GM18867 (cell line): ENCODE results near the gene COASY.

Experiments used
- ATAC-seq: cut with Tn5 transposase; IDR thresholded peaks from one replicate; pipeline ENCODE4 v1.9.1; 2021; ENCODE audit warnings: mild to moderate bottlenecking, moderate library complexity; ENCODE audit not compliant: unreplicated experiment

The COASY gene

DNA sequence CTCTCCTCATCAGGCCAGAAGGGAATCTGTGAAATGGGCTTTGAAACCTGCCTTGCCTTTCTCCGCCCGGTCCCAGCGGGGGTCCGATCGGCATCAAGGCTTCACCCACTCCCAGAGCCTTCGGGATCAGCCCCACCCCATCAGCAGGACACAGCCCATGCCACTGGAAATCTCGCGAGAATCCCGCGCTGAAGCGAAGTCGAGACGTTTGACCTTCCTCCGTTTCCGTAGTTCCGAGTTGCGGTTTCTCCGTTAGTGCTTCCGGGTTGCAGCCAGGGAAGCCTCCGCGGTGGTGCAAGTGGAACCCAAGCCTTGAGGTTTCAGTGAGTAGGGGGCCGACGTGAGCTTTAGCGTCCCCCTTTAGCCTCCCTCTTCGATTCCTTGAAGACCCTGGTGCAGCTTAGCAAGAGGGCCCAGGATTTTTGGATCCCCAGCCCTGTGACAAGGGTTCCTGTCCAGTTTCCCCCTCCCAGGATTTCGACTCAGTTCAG, at the start of gene COASY:
Gene COASY, plus strand, starts transcription at position 252 of the 491 bp plus-strand sequence. CDS start 475 bp downstream, outside the sequence.
- ATAC-seq = peak; percentile 40

- no peak for ATAC-seq
Observed at GRCh38 chr17:42512246-42512645, 49.7 kb upstream of the COASY start.

GRCh38 chr17:42512733-42513251, 49.2 kb upstream of the COASY start:
- no peak for ATAC-seq

- no peak for ATAC-seq
Observed at GRCh38 chr17:42513686-42514085, 48.3 kb upstream of the COASY start.

GRCh38 chr17:42514279-42514678, 47.7 kb upstream of the COASY start:
- ATAC-seq = no peak

GRCh38 chr17:42514867-42515266, 47.1 kb upstream of the COASY start:
- ATAC-seq = no peak

GRCh38 chr17:42517516-42517915, 44.4 kb upstream of the COASY start:
- no peak for ATAC-seq

DNA sequence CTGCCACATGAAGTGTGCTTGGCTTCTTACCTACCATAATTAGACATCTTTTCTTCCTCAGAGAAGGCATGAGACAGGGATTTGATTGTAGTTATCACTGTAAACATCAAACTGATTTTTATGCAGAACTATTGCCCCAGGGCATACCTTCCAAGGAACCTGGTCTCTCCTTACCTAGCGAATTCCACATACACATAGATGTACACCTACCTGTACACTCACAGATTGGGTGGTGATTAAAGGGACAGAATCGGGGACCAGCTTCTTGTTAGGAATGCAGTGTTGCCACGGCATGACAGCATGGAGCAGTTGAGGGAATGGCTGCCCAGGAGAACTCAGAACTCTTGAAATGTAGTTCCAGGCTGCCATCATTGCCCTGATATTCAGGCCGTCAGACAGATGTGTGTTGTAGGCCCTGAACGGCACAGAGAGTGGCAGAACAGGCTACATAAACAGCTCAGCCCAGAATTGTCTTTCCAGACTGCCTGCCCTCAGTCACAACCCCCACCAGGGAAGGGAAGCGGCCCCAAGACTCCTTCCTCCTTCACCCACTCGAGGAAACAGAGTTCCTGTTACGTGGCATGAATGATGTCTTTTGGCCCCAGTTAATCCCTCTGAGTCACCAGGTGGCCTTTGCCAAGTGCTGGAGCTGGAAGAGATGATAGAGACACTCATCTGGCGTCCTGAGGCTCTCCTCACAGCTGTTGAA, 43.7 kb upstream of the COASY start:
- no peak for ATAC-seq

- ATAC-seq = no peak
Observed at GRCh38 chr17:42518755-42519545, 43.0 kb upstream of the COASY start.

- ATAC-seq = no peak
Observed at GRCh38 chr17:42519546-42520491, 42.1 kb upstream of the COASY start.

DNA sequence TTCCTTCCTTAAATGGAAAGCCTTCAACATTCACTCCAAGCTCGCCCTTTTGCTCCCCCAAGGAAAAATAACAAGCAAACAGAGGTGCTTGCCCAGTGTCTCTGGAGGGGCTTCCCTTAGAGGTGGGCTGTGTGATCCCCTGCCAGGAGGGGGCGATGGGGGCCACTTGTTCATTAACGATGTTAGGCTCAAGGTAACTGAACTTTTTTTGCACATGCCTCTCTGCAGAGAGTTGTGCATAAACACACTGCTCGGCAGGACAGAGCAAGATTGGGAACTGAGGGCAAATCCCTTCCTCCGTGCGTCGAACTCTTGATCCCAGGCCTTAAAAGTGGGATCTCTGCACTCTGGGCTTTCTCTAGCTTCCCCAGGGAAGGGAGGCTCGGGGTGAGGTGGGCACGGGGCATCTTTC, 41.4 kb upstream of the COASY start:
- no peak for ATAC-seq

DNA sequence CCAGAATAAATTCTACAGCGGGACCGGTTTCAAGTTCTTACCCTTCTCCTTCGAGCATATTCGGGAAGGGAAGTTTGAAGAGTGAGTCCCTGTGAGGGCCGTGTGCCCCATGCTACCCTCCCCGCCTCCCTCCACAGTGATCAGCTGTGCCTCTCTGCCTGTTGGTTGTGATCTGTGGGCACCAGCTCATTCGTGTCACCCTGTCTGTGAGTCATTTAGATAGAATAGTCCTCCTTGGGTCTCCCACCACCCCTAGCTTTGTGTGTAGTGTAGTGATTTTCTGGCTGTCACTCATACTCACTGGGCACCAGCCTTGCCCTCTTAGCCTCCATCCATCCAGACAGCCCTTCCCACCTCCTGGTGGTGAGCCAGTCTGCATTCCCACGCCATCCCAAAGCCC, 40.9 kb upstream of the COASY start:
- no peak for ATAC-seq

DNA sequence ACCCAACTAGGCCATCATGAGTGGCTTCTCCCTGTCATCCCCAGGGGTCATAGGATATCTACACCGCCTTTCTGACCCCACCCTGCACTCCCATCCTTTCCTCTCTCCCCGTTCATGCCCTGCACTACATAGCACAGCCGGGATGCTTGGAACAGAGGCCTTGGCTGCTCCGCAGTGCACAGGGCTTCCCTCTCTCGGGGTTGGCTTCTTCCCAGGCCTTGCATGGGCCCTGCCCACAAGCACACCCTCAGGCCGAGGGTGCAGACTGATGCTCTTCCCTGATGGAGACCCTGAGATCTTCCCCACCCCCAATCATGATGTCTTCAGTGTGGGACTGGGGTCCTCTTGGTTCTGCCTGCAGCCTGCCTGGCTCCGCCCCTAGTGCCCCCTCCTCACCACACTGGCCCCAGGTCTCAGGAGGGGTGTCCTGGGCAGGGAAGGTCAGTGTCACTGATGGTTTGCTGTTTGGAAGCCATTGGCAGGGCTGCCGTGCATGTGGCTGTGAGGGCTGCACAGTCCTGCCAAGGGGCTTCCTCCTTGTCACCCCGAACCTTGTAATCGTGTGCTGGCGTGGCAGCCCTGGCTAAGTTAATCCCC, 40.2 kb upstream of the COASY start:
- no peak for ATAC-seq

GRCh38 chr17:42522263-42522790, 39.6 kb upstream of the COASY start:
- ATAC-seq = no peak

- ATAC-seq = no peak
Observed at GRCh38 chr17:42522798-42523278, 39.1 kb upstream of the COASY start.

DNA sequence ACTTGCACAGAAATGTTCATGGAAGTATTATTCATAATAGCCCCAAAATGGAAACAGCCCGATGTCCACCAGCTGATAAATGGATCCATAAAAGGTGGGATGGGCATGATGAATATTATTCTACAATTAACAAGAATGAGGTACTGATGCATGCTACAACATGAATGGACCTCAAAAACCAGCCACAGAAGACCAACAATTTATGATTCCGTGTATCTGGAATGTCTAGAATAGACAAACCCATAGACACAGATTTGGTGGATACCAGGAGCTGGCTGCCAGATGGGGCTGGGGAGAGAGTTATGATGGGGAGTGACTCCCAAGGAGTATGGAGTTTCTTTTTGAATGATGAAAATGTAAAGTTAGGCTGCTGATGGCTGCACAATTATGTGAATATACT, 36.7 kb upstream of the COASY start:
- no peak for ATAC-seq

DNA sequence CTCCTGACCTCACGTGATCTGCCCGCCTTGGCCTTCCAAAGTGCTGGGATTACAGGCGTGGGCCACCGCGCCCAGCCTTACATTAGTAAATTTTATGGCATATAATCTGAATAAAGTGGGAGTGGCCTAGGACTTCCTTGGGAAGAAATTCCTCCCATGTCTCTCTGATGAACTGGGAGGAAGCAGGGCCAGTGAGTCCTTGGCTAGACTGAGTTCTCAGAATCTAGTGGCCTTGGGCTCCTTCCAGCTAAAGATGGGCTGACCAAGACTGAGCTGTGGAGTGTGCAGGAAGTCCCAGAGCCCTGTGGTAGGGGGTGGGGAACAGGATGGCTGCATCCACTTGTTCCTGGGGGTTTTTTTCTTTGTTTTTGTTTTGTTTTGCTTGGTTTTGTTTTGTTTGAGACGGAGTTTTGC, 35.9 kb upstream of the COASY start:
- no peak for ATAC-seq

- ATAC-seq = no peak
Observed at GRCh38 chr17:42527932-42528331, 34.0 kb upstream of the COASY start.

GRCh38 chr17:42529061-42529460, 32.9 kb upstream of the COASY start:
- ATAC-seq = no peak

GRCh38 chr17:42530952-42531454, 30.9 kb upstream of the COASY start:
- ATAC-seq = no peak
